Activated CD4-positive, alpha-beta T cell treated with anti-CD3 and anti-CD28 coated beads, Interleukin-2, amount 50 U/mL, for 1 hour (primary cell): Measurements from ENCODE around the gene KRABD2.
A peak's percentile ranks its signal among the peaks of the same experiment; 100 is the strongest.
"Not testable (repeated sequence)": the region's sequence is repeated elsewhere in the genome, so short reads cannot be mapped to it uniquely, and the experiment has no call there.

Source experiments
- DNase-seq: peaks from one replicate; pipeline ENCODE4 v3.0.0-alpha.2; 2020

KRABD2 gene

DNA sequence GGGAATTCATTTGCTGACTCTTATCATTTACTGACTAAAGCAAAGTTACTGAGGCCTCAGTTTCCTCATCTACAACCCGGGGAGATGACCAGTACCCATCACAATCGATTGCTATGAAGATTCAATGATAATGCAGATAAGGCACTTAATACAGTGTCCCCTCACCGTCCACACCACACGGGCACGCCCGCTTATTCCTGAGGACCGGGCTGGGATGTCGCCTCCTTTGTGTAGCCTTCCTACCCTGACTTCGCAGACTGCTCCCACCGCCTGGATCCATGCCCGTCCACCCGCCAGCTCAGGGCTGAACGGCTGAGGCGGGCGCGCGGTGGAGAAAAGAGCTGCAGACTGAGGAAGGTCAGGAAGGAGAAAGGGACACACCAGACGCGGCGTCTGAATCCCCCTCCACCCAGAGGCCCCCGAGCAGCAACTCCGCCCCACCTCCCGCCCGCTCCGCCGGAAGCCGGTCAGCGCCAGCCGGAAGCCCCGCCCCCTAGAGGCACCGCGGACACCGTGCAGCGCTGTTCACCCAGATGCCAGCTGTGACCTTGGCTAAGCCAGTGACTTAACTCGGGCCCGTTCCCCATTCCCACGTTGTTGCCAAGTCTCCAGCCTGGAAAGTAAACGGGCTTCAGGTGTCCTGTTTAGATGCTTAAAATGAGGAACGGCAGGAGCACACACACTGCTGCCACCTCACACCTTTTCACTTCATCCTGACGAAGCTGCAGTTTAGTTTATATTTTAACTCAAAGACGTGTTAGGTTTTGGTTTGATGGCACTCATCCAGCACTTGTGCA lies at the start of gene KRABD2:
Gene KRABD2, minus strand, starts transcription at position 434 of the 797 bp plus-strand sequence.
- DNase-seq = peak; percentile 90

- DNase-seq = no peak
Observed at GRCh38 chr17:8421571-8421970, 45.1 kb upstream of the KRABD2 start.

- DNase-seq = no peak
Observed at GRCh38 chr17:8420041-8420934, 43.8 kb upstream of the KRABD2 start.

GRCh38 chr17:8419305-8419704 lies 42.8 kb upstream of the KRABD2 start:
- no peak for DNase-seq

DNA sequence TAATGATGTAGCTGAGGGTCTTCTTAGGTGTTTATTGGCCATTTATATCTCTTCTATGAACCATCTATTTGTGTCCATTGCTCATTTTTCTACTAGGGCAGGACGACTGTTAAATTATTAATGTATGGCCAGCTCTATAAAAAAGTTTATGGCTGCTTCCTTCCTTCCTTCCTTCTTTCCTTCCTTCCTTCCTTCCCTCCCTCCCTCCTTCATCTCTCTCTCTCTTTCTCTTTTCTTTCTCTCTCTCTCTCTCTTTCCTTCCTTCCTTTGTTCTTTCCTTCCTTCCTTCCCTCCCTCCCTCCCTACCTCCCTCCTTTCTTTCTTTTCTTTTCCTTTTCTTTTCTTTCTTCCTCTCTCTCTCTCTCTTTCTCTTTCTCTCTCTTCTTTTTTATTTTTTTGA lies 42.0 kb upstream of the KRABD2 start:
- no peak for DNase-seq

GRCh38 chr17:8417806-8418205 lies 41.3 kb upstream of the KRABD2 start:
- DNase-seq = no peak

- no peak for DNase-seq
Observed at GRCh38 chr17:8413938-8414337, 37.4 kb upstream of the KRABD2 start.

DNA sequence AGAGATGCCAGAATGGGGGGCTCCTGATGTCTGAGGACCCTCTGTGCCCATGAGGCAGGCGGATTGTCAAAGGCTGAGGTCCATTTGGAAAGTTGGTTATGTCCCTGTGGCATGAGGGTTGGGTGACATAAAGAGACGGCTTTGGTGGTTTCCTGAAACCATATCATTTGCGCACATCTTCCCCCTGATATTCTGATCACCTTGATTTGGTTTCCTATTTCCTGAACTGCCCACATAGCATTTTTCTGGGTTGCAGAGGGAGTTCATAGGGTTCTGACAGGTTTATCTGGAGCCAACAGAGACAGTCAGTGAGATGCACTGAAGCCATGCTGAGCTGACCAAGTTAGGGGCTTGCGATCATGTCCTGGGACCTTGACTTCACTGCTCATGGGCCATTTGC lies 36.8 kb upstream of the KRABD2 start:
- DNase-seq = no peak

- no peak for DNase-seq
Observed at GRCh38 chr17:8412089-8412488, 35.6 kb upstream of the KRABD2 start.

DNA sequence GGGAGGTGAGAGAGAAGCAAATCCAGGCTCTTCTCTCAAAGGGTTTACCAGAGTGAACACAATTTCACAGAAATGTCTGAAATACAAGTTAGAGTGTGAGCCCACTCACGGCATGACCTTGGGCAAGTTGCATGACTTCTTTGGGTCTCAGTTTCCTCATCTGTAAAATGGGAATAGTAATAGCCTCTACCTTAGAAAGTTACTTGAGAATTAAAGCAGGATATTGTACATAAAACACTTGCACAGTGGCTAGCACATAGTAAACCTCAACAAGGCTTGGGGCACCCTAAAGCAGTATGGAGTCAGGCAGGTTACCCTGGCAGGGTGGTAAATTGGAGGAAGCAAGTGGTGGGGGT lies 34.4 kb upstream of the KRABD2 start:
- no peak for DNase-seq

DNA sequence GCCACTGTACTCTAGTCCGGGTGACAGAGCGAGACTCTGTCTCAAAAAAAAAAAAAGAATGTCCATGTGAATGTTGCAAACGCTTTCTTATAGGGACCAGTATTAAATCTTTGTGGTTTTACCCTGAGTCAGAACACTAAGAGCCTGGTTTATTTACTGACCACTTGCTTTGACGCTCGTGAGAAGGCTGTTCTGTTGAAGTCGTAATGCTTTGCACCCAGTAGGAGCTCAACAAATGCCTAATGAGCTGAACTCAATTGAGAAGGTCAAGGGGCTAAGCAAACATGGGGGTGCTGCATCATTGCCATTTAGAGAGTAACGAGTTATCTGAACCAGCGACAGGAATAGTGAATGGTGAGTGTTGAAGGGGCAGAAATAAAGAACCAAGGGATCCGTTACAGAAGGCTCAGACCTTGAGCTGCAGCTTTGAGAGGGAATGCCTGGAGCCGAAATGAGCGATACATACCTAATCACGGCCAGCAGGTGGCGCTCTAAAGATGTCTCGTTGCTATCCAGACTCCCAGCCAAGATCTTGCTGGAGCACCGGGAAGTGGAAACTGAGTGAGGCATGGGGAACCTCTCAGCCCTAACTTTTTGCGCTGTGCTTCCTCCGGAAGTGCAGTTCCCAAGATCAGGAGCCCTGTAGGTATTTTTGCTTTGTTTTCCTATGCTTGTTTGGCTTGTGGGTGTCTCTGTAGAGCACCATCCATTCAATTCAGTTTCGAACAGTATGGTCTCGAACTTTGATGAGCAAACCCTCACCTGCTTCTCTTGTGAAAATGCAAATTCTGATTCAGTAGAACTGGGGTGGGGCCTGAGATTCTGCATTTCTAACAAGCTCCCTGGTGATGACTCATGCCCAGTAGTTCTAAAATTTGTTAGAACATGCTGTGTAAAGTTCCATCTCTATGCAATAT lies 33.7 kb upstream of the KRABD2 start:
- DNase-seq = peak; percentile 82

DNA sequence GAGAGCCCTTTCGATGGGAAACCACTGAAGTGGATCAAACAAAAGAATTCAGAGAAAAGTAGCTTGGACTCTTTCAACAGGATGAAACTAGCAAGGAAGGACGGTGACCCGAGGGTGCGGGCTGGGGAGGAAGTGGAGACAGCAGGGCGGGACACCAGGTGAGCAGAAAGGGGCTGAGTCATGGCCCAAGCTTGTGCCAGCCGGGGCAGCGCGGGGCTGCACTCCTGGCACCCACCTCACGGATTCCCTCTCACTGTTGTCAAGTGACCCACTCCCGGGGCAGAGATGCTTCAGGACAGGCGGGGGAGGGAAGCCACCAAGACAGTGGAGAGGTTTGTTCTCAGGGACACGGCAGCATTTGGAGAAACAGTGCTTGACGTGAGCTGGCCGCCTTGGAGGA lies 31.9 kb upstream of the KRABD2 start:
- DNase-seq = no peak

DNA sequence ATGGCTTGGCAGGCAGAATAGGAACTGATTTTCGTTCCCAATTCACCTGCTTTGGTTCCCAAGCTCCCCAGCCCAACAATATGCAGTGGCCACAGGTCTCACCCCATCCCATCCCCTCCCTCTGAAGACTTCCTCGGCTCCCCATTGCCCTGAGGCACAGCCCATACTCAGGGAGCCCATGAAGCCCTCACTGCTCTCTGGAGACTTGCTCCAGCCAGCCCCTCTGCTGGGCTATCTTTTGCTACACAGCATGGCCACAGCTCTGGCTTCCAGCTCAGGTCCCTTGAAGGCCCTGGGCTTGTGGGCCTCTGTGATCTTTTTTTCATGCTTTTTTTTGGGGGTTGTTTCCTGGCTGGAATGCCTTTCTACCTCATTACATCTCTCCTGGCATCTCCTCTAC lies 29.7 kb upstream of the KRABD2 start:
- no peak for DNase-seq

GRCh38 chr17:8405499-8406016 lies 29.1 kb upstream of the KRABD2 start:
- no peak for DNase-seq

DNA sequence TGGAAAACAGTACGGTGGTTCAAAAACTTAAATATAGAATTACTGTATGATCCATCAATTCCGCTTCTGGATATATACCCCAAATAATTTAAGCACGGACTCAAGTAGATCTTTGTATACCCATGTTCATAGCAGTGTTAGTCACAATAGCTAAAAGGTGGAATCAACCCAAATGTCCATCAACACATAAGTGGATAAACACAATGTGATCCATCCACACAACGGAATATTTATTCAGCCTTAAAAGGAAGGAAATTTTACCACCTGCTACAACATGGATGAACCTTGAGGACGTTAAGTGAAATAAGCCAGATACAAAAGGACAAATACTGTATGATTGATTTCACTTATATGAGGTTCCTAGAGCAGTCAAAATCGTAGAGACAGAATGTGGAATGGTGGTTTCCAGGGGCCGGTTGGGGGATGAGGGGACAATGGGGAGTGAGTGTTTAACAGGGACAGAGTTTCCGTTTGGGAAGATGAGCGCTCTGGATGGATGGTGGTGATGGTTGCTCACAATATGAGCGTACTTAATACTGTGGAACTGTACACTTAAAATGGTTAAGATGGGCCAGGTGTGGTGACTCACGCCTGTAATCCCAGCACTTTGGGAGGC lies 26.5 kb upstream of the KRABD2 start:
- no peak for DNase-seq

GRCh38 chr17:8401107-8401506 lies 24.6 kb upstream of the KRABD2 start:
- DNase-seq = no peak

- DNase-seq = no peak
Observed at GRCh38 chr17:8398980-8399379, 22.5 kb upstream of the KRABD2 start.

- no peak for DNase-seq
Observed at GRCh38 chr17:8397636-8398035, 21.1 kb upstream of the KRABD2 start, which contains the start of gene RNF222. Gene RNF222 (minus strand): TSS chr17:8397827. CDS start chr17:8393461, 4,366 bp downstream.

DNA sequence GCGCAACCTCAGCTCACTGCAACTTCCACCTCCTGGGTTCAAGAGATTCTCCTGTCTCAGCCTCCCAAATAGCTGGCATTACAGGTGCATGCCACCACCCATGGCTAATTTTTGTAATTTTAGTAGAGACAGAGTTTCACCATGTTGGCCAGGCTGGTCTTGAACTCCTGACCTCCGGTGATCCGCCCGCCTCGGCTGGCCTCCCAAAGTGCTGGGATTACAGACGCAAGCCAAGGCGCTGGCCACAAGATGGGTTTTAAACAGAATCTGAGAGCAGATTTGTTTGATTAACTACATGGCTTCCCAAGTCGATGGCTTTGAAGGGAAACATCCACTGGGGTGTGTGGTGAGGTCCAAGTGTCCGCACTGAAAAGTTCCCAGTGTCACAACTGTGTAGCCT lies 18.0 kb upstream of the KRABD2 start:
- not testable (repeated sequence) for DNase-seq

- DNase-seq = peak; percentile 20
Observed at GRCh38 chr17:8393470-8394231, 17.1 kb upstream of the KRABD2 start.
